Ishikawa (cell line): ENCODE results near the gene IPO9.

Experiments used
- CREB1 ChIP-seq: IDR thresholded peaks from 2 replicates; pipeline ENCODE4 v1.6.1; 2012; ENCODE audit warnings: low read depth
- EGR1 ChIP-seq: IDR thresholded peaks from 2 replicates; pipeline ENCODE4 v1.6.1; 2012
- EP300 ChIP-seq: IDR thresholded peaks from 2 replicates; pipeline ENCODE4 v1.6.1; 2012; ENCODE audit warnings: borderline replicate concordance
- FOXM1 ChIP-seq: IDR thresholded peaks from 2 replicates; pipeline ENCODE4 v1.6.1; 2012; ENCODE audit warnings: low read depth, borderline replicate concordance
- MAX ChIP-seq: IDR thresholded peaks from 2 replicates; pipeline ENCODE4 v1.6.1; 2012
- NFIC ChIP-seq: IDR thresholded peaks from 2 replicates; pipeline ENCODE4 v1.6.1; 2012
- RAD21 ChIP-seq: IDR thresholded peaks from 2 replicates; pipeline ENCODE4 v1.6.1; 2012; ENCODE audit warnings: low read depth
- REST ChIP-seq: IDR thresholded peaks from 2 replicates; pipeline ENCODE4 v1.6.1; 2012; ENCODE audit warnings: low read depth, mild to moderate bottlenecking
- TCF12 ChIP-seq: IDR thresholded peaks from 2 replicates; pipeline ENCODE4 v1.6.1; 2012; ENCODE audit warnings: low read depth
- TEAD4 ChIP-seq: IDR thresholded peaks from 2 replicates; pipeline ENCODE4 v1.6.1; 2012
- USF1 ChIP-seq: IDR thresholded peaks from 2 replicates; pipeline ENCODE4 v1.6.1; 2012
- YY1 ChIP-seq: IDR thresholded peaks from 2 replicates; pipeline ENCODE4 v1.6.1; 2012; ENCODE audit warnings: low read depth
- ZBTB7A ChIP-seq: IDR thresholded peaks from 2 replicates; pipeline ENCODE4 v1.6.1; 2012; ENCODE audit warnings: low read depth

- TF ChIP-seq EGR1 (no peak), USF1 (no peak), REST (no peak), EP300 (no peak), FOXM1 (no peak), YY1 (no peak), RAD21 (no peak), CREB1 (no peak), TCF12 (no peak), TEAD4 (no peak), ZBTB7A (no peak), NFIC (no peak), MAX (no peak)
Observed at GRCh38 chr1:201861448-201861847, 32.5 kb downstream of the IPO9 start.
